Measurements from ENCODE around the gene CYSLTR1. TPM values are rescaled to one million over a fixed set of nuclear protein-coding genes. Genes with fewer than 3 reads are reported as not detected.

CYSLTR1 gene
- total RNA-seq, 1 experiment from 2014 or later = not detected

GRCh38 chrX:78329486-78329885 is 2.1 kb upstream of the CYSLTR1 start:
- no peak for DNase-seq
- H3K36me3 Mint-ChIP-seq (ENCODE audit: insufficient read depth, unreplicated experiment) = no peaks in the 10 kb centered on the region
- no peaks in the 10 kb centered on the region for H3K4me1 Mint-ChIP-seq (ENCODE audit: low read depth, unreplicated experiment)
- Histone ChIP-seq H3K4me1 (no peaks in the 10 kb centered on the region), H3K36me3 (ENCODE audit: control insufficient read depth, insufficient read depth, low read length) (no peaks in the 10 kb centered on the region), H3K27me3 (replicated peaks; ENCODE audit: control insufficient read depth, insufficient read depth, low read length) (no peaks in the 10 kb centered on the region), H3K9me3 (no peaks in the 10 kb centered on the region), H3K4me3 (ENCODE audit: low read depth, low read length) (no peak overlapping the region)
- H3K9me3 Mint-ChIP-seq (ENCODE audit: unreplicated experiment) = no peaks in the 10 kb centered on the region
- TF ChIP-seq, protein P1, sequence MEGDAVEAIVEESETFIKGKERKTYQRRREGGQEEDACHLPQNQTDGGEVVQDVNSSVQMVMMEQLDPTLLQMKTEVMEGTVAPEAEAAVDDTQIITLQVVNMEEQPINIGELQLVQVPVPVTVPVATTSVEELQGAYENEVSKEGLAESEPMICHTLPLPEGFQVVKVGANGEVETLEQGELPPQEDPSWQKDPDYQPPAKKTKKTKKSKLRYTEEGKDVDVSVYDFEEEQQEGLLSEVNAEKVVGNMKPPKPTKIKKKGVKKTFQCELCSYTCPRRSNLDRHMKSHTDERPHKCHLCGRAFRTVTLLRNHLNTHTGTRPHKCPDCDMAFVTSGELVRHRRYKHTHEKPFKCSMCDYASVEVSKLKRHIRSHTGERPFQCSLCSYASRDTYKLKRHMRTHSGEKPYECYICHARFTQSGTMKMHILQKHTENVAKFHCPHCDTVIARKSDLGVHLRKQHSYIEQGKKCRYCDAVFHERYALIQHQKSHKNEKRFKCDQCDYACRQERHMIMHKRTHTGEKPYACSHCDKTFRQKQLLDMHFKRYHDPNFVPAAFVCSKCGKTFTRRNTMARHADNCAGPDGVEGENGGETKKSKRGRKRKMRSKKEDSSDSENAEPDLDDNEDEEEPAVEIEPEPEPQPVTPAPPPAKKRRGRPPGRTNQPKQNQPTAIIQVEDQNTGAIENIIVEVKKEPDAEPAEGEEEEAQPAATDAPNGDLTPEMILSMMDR (IDR thresholded peaks at IDR 0.05; ENCODE audit: insufficient read depth in 1 of 2, low read depth in 1 of 2, low read length in 1 of 2, severe bottlenecking in 1 of 2, unreplicated experiment in 1 of 2) = no peak
- no TSS peak for BruUV-seq (replicated peaks)
- intact Hi-C loops (cut with micrococcal nuclease; ENCODE audit: unreplicated experiment) = no loop called here
- no peak overlapping the region for H3K4me3 Mint-ChIP-seq (ENCODE audit: unreplicated experiment)
- no peak overlapping the region for H3K27ac Mint-ChIP-seq (ENCODE audit: unreplicated experiment)
- peaks cover 2% of the 10 kb centered on the region for H3K27me3 Mint-ChIP-seq (ENCODE audit: insufficient read depth, unreplicated experiment)
- ChIA-PET POLR2A (no interaction called here), CTCF (no interaction called here)

- DNase-seq = no peak
- TF ChIP-seq, protein P1 (IDR thresholded peaks at IDR 0.05; ENCODE audit: insufficient read depth in 1 of 2, low read depth in 1 of 2, low read length in 1 of 2, severe bottlenecking in 1 of 2, unreplicated experiment in 1 of 2) = no peak
- no peaks in the 10 kb centered on the region for H3K36me3 Mint-ChIP-seq (ENCODE audit: insufficient read depth, unreplicated experiment)
- Histone ChIP-seq H3K27me3 (replicated peaks; ENCODE audit: control insufficient read depth, insufficient read depth, low read length) (no peaks in the 10 kb centered on the region), H3K4me3 (ENCODE audit: low read depth, low read length) (no peak overlapping the region), H3K9me3 (no peaks in the 10 kb centered on the region), H3K4me1 (no peaks in the 10 kb centered on the region), H3K36me3 (ENCODE audit: control insufficient read depth, insufficient read depth, low read length) (no peaks in the 10 kb centered on the region)
- BruUV-seq (replicated peaks) = no TSS peak
- no peaks in the 10 kb centered on the region for H3K4me1 Mint-ChIP-seq (ENCODE audit: low read depth, unreplicated experiment)
- ChIA-PET CTCF (no interaction called here), POLR2A (no interaction called here)
- peaks cover 2% of the 10 kb centered on the region for H3K27me3 Mint-ChIP-seq (ENCODE audit: insufficient read depth, unreplicated experiment)
- no peaks in the 10 kb centered on the region for H3K9me3 Mint-ChIP-seq (ENCODE audit: unreplicated experiment)
- intact Hi-C loops (cut with micrococcal nuclease; ENCODE audit: unreplicated experiment) = no loop called here
- no peak overlapping the region for H3K27ac Mint-ChIP-seq (ENCODE audit: unreplicated experiment)
- H3K4me3 Mint-ChIP-seq (ENCODE audit: unreplicated experiment) = no peak overlapping the region
Measured at GRCh38 chrX:78326401-78326800, 1.0 kb downstream of the CYSLTR1 start.

GRCh38 chrX:78322863-78323262 is 4.5 kb downstream of the CYSLTR1 start:
- ChIA-PET CTCF (no interaction called here), POLR2A (no interaction called here)
- no peaks in the 10 kb centered on the region for H3K9me3 ChIP-seq
- DNase-seq = no peak
- no peaks in the 10 kb centered on the region for H3K9me3 Mint-ChIP-seq (ENCODE audit: unreplicated experiment)
- intact Hi-C loops (cut with micrococcal nuclease; ENCODE audit: unreplicated experiment) = no loop called here
- no peak overlapping the region for H3K27ac Mint-ChIP-seq (ENCODE audit: unreplicated experiment)
- TF ChIP-seq, protein P1 (IDR thresholded peaks at IDR 0.05; ENCODE audit: insufficient read depth in 1 of 2, low read depth in 1 of 2, low read length in 1 of 2, severe bottlenecking in 1 of 2, unreplicated experiment in 1 of 2) = no peak
- no peaks in the 10 kb centered on the region for H3K27me3 ChIP-seq (replicated peaks; ENCODE audit: control insufficient read depth, insufficient read depth, low read length)
- no peaks in the 10 kb centered on the region for H3K27me3 Mint-ChIP-seq (ENCODE audit: insufficient read depth, unreplicated experiment)
- BruUV-seq (replicated peaks) = no TSS peak
- no peaks in the 10 kb centered on the region for H3K36me3 Mint-ChIP-seq (ENCODE audit: insufficient read depth, unreplicated experiment)
- no peaks in the 10 kb centered on the region for H3K36me3 ChIP-seq (ENCODE audit: control insufficient read depth, insufficient read depth, low read length)
- no peaks in the 10 kb centered on the region for H3K4me1 Mint-ChIP-seq (ENCODE audit: low read depth, unreplicated experiment)
- H3K4me3 ChIP-seq (ENCODE audit: low read depth, low read length) = no peak overlapping the region
- H3K4me3 Mint-ChIP-seq (ENCODE audit: unreplicated experiment) = no peak overlapping the region
- no peaks in the 10 kb centered on the region for H3K4me1 ChIP-seq
